Measurements from ENCODE around the gene SARNP.

SARNP gene

DNA sequence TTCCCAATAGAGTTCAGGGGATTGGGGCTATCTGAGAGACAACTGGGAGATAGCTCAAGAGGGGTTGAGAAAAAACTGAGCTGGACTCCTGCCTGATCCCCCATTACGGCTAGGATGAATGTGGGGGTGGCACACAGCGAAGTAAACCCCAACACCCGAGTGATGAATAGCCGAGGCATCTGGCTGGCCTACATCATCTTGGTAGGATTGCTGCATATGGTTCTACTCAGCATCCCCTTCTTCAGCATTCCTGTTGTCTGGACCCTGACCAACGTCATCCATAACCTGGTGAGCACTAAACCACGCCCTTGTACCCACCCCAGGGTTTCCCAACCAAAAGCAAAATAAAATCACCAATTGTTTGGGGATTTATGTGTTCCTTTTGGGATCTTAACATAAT is 1.4 kb upstream of the SARNP start:
- peaks cover 18 to 61% (median 38%) of the 10 kb centered on the region in 4 experiments for H3K36me3 ChIP-seq (ENCODE audit: control insufficient read depth in 4 of 4, insufficient read depth in 4 of 4, low read length in 3 of 4)
- 94% methylated on average over 4 of the region's 6 CpGs for WGBS (ENCODE audit: insufficient coverage)
- H3K4me3 ChIP-seq (ENCODE audit: control insufficient read depth in 1 of 7, extremely low read depth in 1 of 7, insufficient read depth in 4 of 7, low read depth in 2 of 7, low read length in 6 of 7) = peak overlapping the region in 6 of 7 experiments; percentile 94 to 100 (median 99)
- CTCF ChIA-PET = interaction anchor here (0.8 to 2.1 kb wide), 6 partner anchors 8 to 211 kb away, joined by 3 to 12 read pairs (median 4); partner anchors contain the start of gene DNAJC14
- POLR2A ChIA-PET = interaction anchor here (0.5 to 3.8 kb wide), 3 partner anchors 11 to 108 kb away, joined by 3 to 22 read pairs (median 3); partner anchors contain the start of gene DNAJC14
- H3K9me3 ChIP-seq (ENCODE audit: control extremely low read depth in 1 of 5, control insufficient read depth in 4 of 5, insufficient read depth in 2 of 5, low read depth in 1 of 5, low read length in 4 of 5) = no peaks in the 10 kb centered on the region
- no peak for DNase-seq
- H3K27me3 ChIP-seq (replicated peaks in 2 of 5; ENCODE audit: control insufficient read depth in 4 of 5, insufficient read depth in 5 of 5, low read length in 4 of 5) = no peaks in the 10 kb centered on the region
- peaks cover 14 to 27% (median 19%) of the 10 kb centered on the region in 4 experiments for H3K4me1 ChIP-seq (ENCODE audit: control extremely low read depth in 1 of 4, control insufficient read depth in 4 of 4, insufficient read depth in 4 of 4, low read length in 3 of 4)
- H3K27ac ChIP-seq (ENCODE audit: insufficient read depth in 1 of 2, low read depth in 1 of 2, low read length in 2 of 2, poor library complexity in 1 of 2, severe bottlenecking in 2 of 2) = peak overlapping the region in 1 of 2 experiments; percentile 95

- Histone ChIP-seq H3K27ac (ENCODE audit: insufficient read depth in 1 of 2, low read depth in 1 of 2, low read length in 2 of 2, poor library complexity in 1 of 2, severe bottlenecking in 2 of 2) (peak overlapping the region; percentile 67 to 95), H3K9me3 (ENCODE audit: control extremely low read depth in 1 of 5, control insufficient read depth in 4 of 5, insufficient read depth in 2 of 5, low read depth in 1 of 5, low read length in 4 of 5) (no peaks in the 10 kb centered on the region), H3K27me3 (replicated peaks in 2 of 5; ENCODE audit: control insufficient read depth in 4 of 5, insufficient read depth in 5 of 5, low read length in 4 of 5) (no peaks in the 10 kb centered on the region), H3K36me3 (ENCODE audit: control insufficient read depth in 4 of 4, insufficient read depth in 4 of 4, low read length in 3 of 4) (peaks cover 17 to 60% (median 38%) of the 10 kb centered on the region in 4 experiments), H3K4me3 (ENCODE audit: control insufficient read depth in 1 of 7, extremely low read depth in 1 of 7, insufficient read depth in 4 of 7, low read depth in 2 of 7, low read length in 6 of 7) (peak overlapping the region; percentile 84 to 100 (median 99)), H3K4me1 (ENCODE audit: control extremely low read depth in 1 of 4, control insufficient read depth in 4 of 4, insufficient read depth in 4 of 4, low read length in 3 of 4) (peaks cover 14 to 27% (median 19%) of the 10 kb centered on the region in 4 experiments)
- peak in 1 of 3 donors; percentile 91 for DNase-seq
- CTCF ChIA-PET = interaction anchor here (0.8 to 2.1 kb wide), 16 partner anchors 9 to 221 kb away, joined by 3 to 12 read pairs (median 4); partner anchors contain the start of gene DNAJC14
- under 1% methylated on average over 15 of the region's 17 CpGs for WGBS (ENCODE audit: insufficient coverage)
- POLR2A ChIA-PET = interaction anchor here (0.6 to 3.8 kb wide), 3 partner anchors 12 to 755 kb away, joined by 3 to 22 read pairs (median 3); partner anchors contain the start of gene DNAJC14
These were observed 710 bp upstream of the SARNP start for GRCh38 chr12:55818140-55818728.

- Histone ChIP-seq H3K27me3 (replicated peaks in 2 of 5; ENCODE audit: control insufficient read depth in 4 of 5, insufficient read depth in 5 of 5, low read length in 4 of 5) (no peaks in the 10 kb centered on the region), H3K9me3 (ENCODE audit: control extremely low read depth in 1 of 5, control insufficient read depth in 4 of 5, insufficient read depth in 2 of 5, low read depth in 1 of 5, low read length in 4 of 5) (no peaks in the 10 kb centered on the region), H3K36me3 (ENCODE audit: control insufficient read depth in 4 of 4, insufficient read depth in 4 of 4, low read length in 3 of 4) (peaks cover 14 to 49% (median 28%) of the 10 kb centered on the region in 4 experiments), H3K4me3 (ENCODE audit: control insufficient read depth in 1 of 7, extremely low read depth in 1 of 7, insufficient read depth in 4 of 7, low read depth in 2 of 7, low read length in 6 of 7) (peak overlapping the region; percentile 84 to 100 (median 99)), H3K27ac (ENCODE audit: insufficient read depth in 1 of 2, low read depth in 1 of 2, low read length in 2 of 2, poor library complexity in 1 of 2, severe bottlenecking in 2 of 2) (peak overlapping the region; percentile 92 to 95), H3K4me1 (ENCODE audit: control extremely low read depth in 1 of 4, control insufficient read depth in 4 of 4, insufficient read depth in 4 of 4, low read length in 3 of 4) (peaks cover 14 to 27% (median 19%) of the 10 kb centered on the region in 4 experiments)
- ChIA-PET POLR2A (interaction anchor here (3.8 kb wide), 1 partner anchor 13 kb away, joined by 22 read pairs; the partner anchor contains the start of gene DNAJC14), CTCF (interaction anchor here (0.9 to 2.1 kb wide), 6 partner anchors 10 to 117 kb away, joined by 3 to 10 read pairs (median 4); partner anchors contain the start of gene DNAJC14)
- DNase-seq = peak in 2 of 3 donors; percentile 46 to 48
- WGBS (ENCODE audit: insufficient coverage) = 0% methylated on average over 4 of the region's 14 CpGs
These were observed 611 bp downstream of the SARNP start for GRCh38 chr12:55816881-55817344.

GRCh38 chr12:55815473-55815872 is 2.1 kb downstream of the SARNP start:
- Histone ChIP-seq H3K27ac (ENCODE audit: insufficient read depth in 1 of 2, low read depth in 1 of 2, low read length in 2 of 2, poor library complexity in 1 of 2, severe bottlenecking in 2 of 2) (peak overlapping the region in 1 of 2 experiments; percentile 12), H3K27me3 (replicated peaks in 2 of 5; ENCODE audit: control insufficient read depth in 4 of 5, insufficient read depth in 5 of 5, low read length in 4 of 5) (no peaks in the 10 kb centered on the region), H3K9me3 (ENCODE audit: control extremely low read depth in 1 of 5, control insufficient read depth in 4 of 5, insufficient read depth in 2 of 5, low read depth in 1 of 5, low read length in 4 of 5) (no peaks in the 10 kb centered on the region), H3K4me1 (ENCODE audit: control extremely low read depth in 1 of 4, control insufficient read depth in 4 of 4, insufficient read depth in 4 of 4, low read length in 3 of 4) (peaks cover 14 to 27% (median 19%) of the 10 kb centered on the region in 4 experiments), H3K36me3 (ENCODE audit: control insufficient read depth in 4 of 4, insufficient read depth in 4 of 4, low read length in 3 of 4) (peaks cover 14 to 40% (median 20%) of the 10 kb centered on the region in 4 experiments), H3K4me3 (ENCODE audit: control insufficient read depth in 1 of 7, extremely low read depth in 1 of 7, insufficient read depth in 4 of 7, low read depth in 2 of 7, low read length in 6 of 7) (peak overlapping the region in 2 of 7 experiments; percentile 16 to 100)
- no peak for DNase-seq
- CTCF ChIA-PET = interaction anchor here (0.9 to 1.7 kb wide), 5 partner anchors 11 to 124 kb away, joined by 3 to 5 read pairs (median 3); no protein-coding TSS in a partner anchor
- POLR2A ChIA-PET = no interaction called here
- 98% methylated on average over 12 of the region's 12 CpGs for WGBS (ENCODE audit: insufficient coverage)

GRCh38 chr12:55814257-55814656 is 3.3 kb downstream of the SARNP start:
- Histone ChIP-seq H3K4me1 (ENCODE audit: control extremely low read depth in 1 of 4, control insufficient read depth in 4 of 4, insufficient read depth in 4 of 4, low read length in 3 of 4) (peaks cover 14 to 27% (median 17%) of the 10 kb centered on the region in 4 experiments), H3K4me3 (ENCODE audit: control insufficient read depth in 1 of 7, extremely low read depth in 1 of 7, insufficient read depth in 4 of 7, low read depth in 2 of 7, low read length in 6 of 7) (no peak overlapping the region), H3K9me3 (ENCODE audit: control extremely low read depth in 1 of 5, control insufficient read depth in 4 of 5, insufficient read depth in 2 of 5, low read depth in 1 of 5, low read length in 4 of 5) (no peaks in the 10 kb centered on the region), H3K27ac (ENCODE audit: insufficient read depth in 1 of 2, low read depth in 1 of 2, low read length in 2 of 2, poor library complexity in 1 of 2, severe bottlenecking in 2 of 2) (no peak overlapping the region), H3K36me3 (ENCODE audit: control insufficient read depth in 4 of 4, insufficient read depth in 4 of 4, low read length in 3 of 4) (peaks cover 6 to 35% (median 14%) of the 10 kb centered on the region in 4 experiments), H3K27me3 (replicated peaks in 2 of 5; ENCODE audit: control insufficient read depth in 4 of 5, insufficient read depth in 5 of 5, low read length in 4 of 5) (no peaks in the 10 kb centered on the region)
- DNase-seq = no peak
- ChIA-PET CTCF (interaction anchor here (1.5 to 2.8 kb wide), 3 partner anchors 10 to 97 kb away, joined by 3 to 11 read pairs (median 10); no protein-coding TSS in a partner anchor), POLR2A (no interaction called here)

- no peak overlapping the region for H3K4me3 ChIP-seq (ENCODE audit: control insufficient read depth in 1 of 7, extremely low read depth in 1 of 7, insufficient read depth in 4 of 7, low read depth in 2 of 7, low read length in 6 of 7)
- H3K9me3 ChIP-seq (ENCODE audit: control extremely low read depth in 1 of 5, control insufficient read depth in 4 of 5, insufficient read depth in 2 of 5, low read depth in 1 of 5, low read length in 4 of 5) = no peaks in the 10 kb centered on the region
- H3K27ac ChIP-seq (ENCODE audit: insufficient read depth in 1 of 2, low read depth in 1 of 2, low read length in 2 of 2, poor library complexity in 1 of 2, severe bottlenecking in 2 of 2) = no peak overlapping the region
- 87% methylated on average over 1 of the region's 1 CpG for WGBS (ENCODE audit: insufficient coverage)
- H3K36me3 ChIP-seq (ENCODE audit: control insufficient read depth in 4 of 4, insufficient read depth in 4 of 4, low read length in 3 of 4) = peaks cover 6 to 39% (median 18%) of the 10 kb centered on the region in 4 experiments
- H3K4me1 ChIP-seq (ENCODE audit: control extremely low read depth in 1 of 4, control insufficient read depth in 4 of 4, insufficient read depth in 4 of 4, low read length in 3 of 4) = peaks cover 7 to 18% (median 9%) of the 10 kb centered on the region in 4 experiments
- CTCF ChIA-PET = interaction anchor here (1.1 to 2.8 kb wide), 7 partner anchors 8 to 74 kb away, joined by 3 to 14 read pairs (median 5); no protein-coding TSS in a partner anchor
- H3K27me3 ChIP-seq (replicated peaks in 2 of 5; ENCODE audit: control insufficient read depth in 4 of 5, insufficient read depth in 5 of 5, low read length in 4 of 5) = no peaks in the 10 kb centered on the region
- POLR2A ChIA-PET = no interaction called here
- DNase-seq = no peak
These were observed 5.4 kb downstream of the SARNP start for GRCh38 chr12:55812088-55812487.

Data from common myeloid progenitor, CD34-positive (primary cell).